OCI-LY3 (cell line): ENCODE data around the gene SLC7A6OS.

Experiments
- H2AFZ ChIP-seq: fragments of 200-600, 300-600 bp; shearing (Covaris generic); 2 replicates; pipeline ENCODE4 v1.6.0; 2014; ENCODE audit warnings: antibody characterized with exemption, low read depth, low read length
- H3K27ac ChIP-seq: fragments of 200-600, 300-600 bp; sonication (generic); 2 replicates; pipeline ENCODE4 v1.5.1; 2014; ENCODE audit warnings: mild to moderate bottlenecking, low read length, moderate library complexity, mixed read lengths
- H3K27me3 ChIP-seq: fragments of 200-600, 300-600 bp; sonication (generic); 2 replicates; pipeline ENCODE4 v1.6.1; 2014; ENCODE audit warnings: low read depth, low read length, mixed read lengths
- H3K36me3 ChIP-seq: fragments of 200-600, 300-600 bp; sonication (generic); replicated peaks from 2 replicates; pipeline ENCODE3; 2014; ENCODE audit warnings: low read depth, low read length, mixed read lengths
- H3K4me1 ChIP-seq: fragments of 300-600, 200-600 bp; sonication (generic); 2 replicates; pipeline ENCODE4 v1.6.1; 2014; ENCODE audit warnings: low read length, mixed read lengths
- H3K4me2 ChIP-seq: fragments of 200-600, 300-600 bp; sonication (generic); 2 replicates; pipeline ENCODE4 v1.6.1; 2014; ENCODE audit warnings: low read length, mixed read lengths
- H3K4me3 ChIP-seq: fragments of 300-600, 200-600 bp; sonication (generic); 2 replicates; pipeline ENCODE4 v1.5.1; 2014; ENCODE audit warnings: antibody characterized with exemption, mild to moderate bottlenecking, low read length, moderate library complexity
- H3K79me2 ChIP-seq: fragments of 300-600, 200-600 bp; shearing (Covaris generic); 2 replicates; pipeline ENCODE4 v1.6.1; 2014; ENCODE audit warnings: mild to moderate bottlenecking, low read length, mixed read lengths
- H3K9ac ChIP-seq: fragments of 300-600, 200-600 bp; shearing (Covaris generic); 2 replicates; pipeline ENCODE4 v1.6.0; 2014; ENCODE audit warnings: mild to moderate bottlenecking, low read length, moderate library complexity
- H3K9me3 ChIP-seq: fragments of 200-600, 300-600 bp; shearing (Covaris generic); 2 replicates; pipeline ENCODE4 v1.6.1; 2014; ENCODE audit warnings: low read length, mixed read lengths; ENCODE audit not compliant: insufficient read depth
- H4K20me1 ChIP-seq: fragments of 200-600, 300-600 bp; sonication (generic); 2 replicates; pipeline ENCODE4 v1.6.1; 2016; ENCODE audit warnings: low read length, mixed read lengths; ENCODE audit not compliant: insufficient read depth
- EZH2phosphoT487 ChIP-seq: fragments of 200-600 bp; shearing (Covaris generic); IDR thresholded peaks from 2 replicates; pipeline ENCODE4 v1.6.1; 2018; ENCODE audit warnings: antibody characterized with exemption, mixed run types, low read depth
- TF ChIP-seq, protein P1 (sequence below): fragments of 200-600, 300-600 bp; sonication (generic); IDR thresholded peaks from 2 replicates; pipeline ENCODE4 v1.5.1; 2014; ENCODE audit warnings: antibody characterized with exemption, low read length, low read depth

SLC7A6OS gene

GRCh38 chr16:68276223-68276622 lies 34.5 kb downstream of the SLC7A6OS start:
- H3K27me3 ChIP-seq, result no peaks in the 10 kb centered on the region
- peak overlapping the region; percentile 38 for H3K4me2 ChIP-seq
- H3K9ac ChIP-seq, result peak overlapping the region; percentile 15; the same call in 1 of the 2 replicates
- peaks cover 12% of the 10 kb centered on the region; the same call in 1 of the 2 replicates for H4K20me1 ChIP-seq
- peaks cover 22% of the 10 kb centered on the region for H3K36me3 ChIP-seq
- no peak overlapping the region for H3K4me3 ChIP-seq
- peaks cover 26% of the 10 kb centered on the region for H3K79me2 ChIP-seq
- peaks cover 35% of the 10 kb centered on the region for H3K4me1 ChIP-seq
- H2AFZ ChIP-seq, result no peak overlapping the region
- TF ChIP-seq EZH2phosphoT487, result no peak
- TF ChIP-seq, protein P1, sequence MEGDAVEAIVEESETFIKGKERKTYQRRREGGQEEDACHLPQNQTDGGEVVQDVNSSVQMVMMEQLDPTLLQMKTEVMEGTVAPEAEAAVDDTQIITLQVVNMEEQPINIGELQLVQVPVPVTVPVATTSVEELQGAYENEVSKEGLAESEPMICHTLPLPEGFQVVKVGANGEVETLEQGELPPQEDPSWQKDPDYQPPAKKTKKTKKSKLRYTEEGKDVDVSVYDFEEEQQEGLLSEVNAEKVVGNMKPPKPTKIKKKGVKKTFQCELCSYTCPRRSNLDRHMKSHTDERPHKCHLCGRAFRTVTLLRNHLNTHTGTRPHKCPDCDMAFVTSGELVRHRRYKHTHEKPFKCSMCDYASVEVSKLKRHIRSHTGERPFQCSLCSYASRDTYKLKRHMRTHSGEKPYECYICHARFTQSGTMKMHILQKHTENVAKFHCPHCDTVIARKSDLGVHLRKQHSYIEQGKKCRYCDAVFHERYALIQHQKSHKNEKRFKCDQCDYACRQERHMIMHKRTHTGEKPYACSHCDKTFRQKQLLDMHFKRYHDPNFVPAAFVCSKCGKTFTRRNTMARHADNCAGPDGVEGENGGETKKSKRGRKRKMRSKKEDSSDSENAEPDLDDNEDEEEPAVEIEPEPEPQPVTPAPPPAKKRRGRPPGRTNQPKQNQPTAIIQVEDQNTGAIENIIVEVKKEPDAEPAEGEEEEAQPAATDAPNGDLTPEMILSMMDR, result no peak
- H3K9me3 ChIP-seq, result no peaks in the 10 kb centered on the region
- H3K27ac ChIP-seq, result peak overlapping the region; percentile 76

- H2AFZ ChIP-seq, result no peak overlapping the region
- H3K4me2 ChIP-seq, result peak overlapping the region; percentile 38
- H3K4me3 ChIP-seq, result no peak overlapping the region
- H4K20me1 ChIP-seq, result peaks cover 12% of the 10 kb centered on the region; the same call in 1 of the 2 replicates
- H3K9ac ChIP-seq, result peak overlapping the region; percentile 15; the same call in 1 of the 2 replicates
- H3K4me1 ChIP-seq, result peaks cover 35% of the 10 kb centered on the region
- H3K36me3 ChIP-seq, result peaks cover 22% of the 10 kb centered on the region
- TF ChIP-seq, protein P1, result no peak
- no peak for TF ChIP-seq EZH2phosphoT487
- H3K79me2 ChIP-seq, result peaks cover 32% of the 10 kb centered on the region
- no peaks in the 10 kb centered on the region for H3K9me3 ChIP-seq
- peak overlapping the region; percentile 76 for H3K27ac ChIP-seq
- H3K27me3 ChIP-seq, result no peaks in the 10 kb centered on the region
Observed at GRCh38 chr16:68275611-68276191, 35.0 kb downstream of the SLC7A6OS start.

GRCh38 chr16:68274441-68274840 lies 36.3 kb downstream of the SLC7A6OS start:
- Histone ChIP-seq H3K79me2 (peaks cover 44% of the 10 kb centered on the region), H3K4me2 (no peak overlapping the region)

DNA sequence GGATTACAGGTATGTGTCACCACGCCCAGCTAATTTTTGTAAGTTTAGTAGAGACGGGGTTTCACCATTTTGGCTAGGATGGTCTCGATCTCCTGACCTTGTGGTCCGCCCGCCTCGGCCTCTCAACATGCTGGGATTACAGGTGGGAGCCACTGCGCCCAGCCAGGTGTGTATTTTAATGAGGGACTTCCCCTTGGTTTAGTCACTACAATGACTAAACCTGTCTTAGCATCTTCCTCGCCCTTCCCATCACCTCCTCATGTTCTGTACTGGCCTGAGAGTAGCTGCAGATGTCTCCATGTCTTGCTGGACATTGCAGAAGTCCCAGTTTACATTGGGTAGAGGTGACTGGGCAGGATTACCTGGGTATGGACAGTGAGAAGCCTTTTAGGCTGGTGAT lies 36.9 kb downstream of the SLC7A6OS start:
- peaks cover 28% of the 10 kb centered on the region for H4K20me1 ChIP-seq
- no peak overlapping the region for H3K27ac ChIP-seq
- H3K4me1 ChIP-seq, result peaks cover 35% of the 10 kb centered on the region
- no peak overlapping the region for H3K9ac ChIP-seq
- H3K79me2 ChIP-seq, result peaks cover 50% of the 10 kb centered on the region
- no peak overlapping the region for H3K4me3 ChIP-seq
- H3K9me3 ChIP-seq, result no peaks in the 10 kb centered on the region
- no peak overlapping the region for H3K4me2 ChIP-seq
- no peaks in the 10 kb centered on the region for H3K27me3 ChIP-seq
- TF ChIP-seq EZH2phosphoT487, result no peak
- TF ChIP-seq, protein P1, result no peak
- no peak overlapping the region for H2AFZ ChIP-seq
- peaks cover 19% of the 10 kb centered on the region for H3K36me3 ChIP-seq

More at GRCh38 chr16:68274441-68274840, 36.3 kb downstream of the SLC7A6OS start:
- Histone ChIP-seq H3K27me3 (no peaks in the 10 kb centered on the region), H3K4me3 (no peak overlapping the region), H2AFZ (no peak overlapping the region), H3K4me1 (peaks cover 35% of the 10 kb centered on the region), H3K27ac (no peak overlapping the region), H3K36me3 (peaks cover 15% of the 10 kb centered on the region), H3K9ac (no peak overlapping the region), H4K20me1 (peaks cover 23% of the 10 kb centered on the region; the same call in 1 of the 2 replicates), H3K9me3 (no peaks in the 10 kb centered on the region)
- TF ChIP-seq, protein P1, result no peak
- no peak for TF ChIP-seq EZH2phosphoT487
